Mesenchymal stem cell (in vitro differentiated cells and primary cell): ENCODE measurements around the gene FBXL19.

Source experiments
- DNase-seq: peaks from one replicate; pipeline ENCODE4 v3.0.0-alpha.2; 2013
- H2AFZ ChIP-seq: one replicate; pipeline ENCODE4 v1.6.1; 2013; ENCODE audit warnings: low read depth, mild to moderate bottlenecking, control low read depth, inconsistent platforms, low read length, moderate library complexity
- H2AK5ac ChIP-seq: 2 replicates; pipeline ENCODE4 v1.6.1; 2013; ENCODE audit warnings: low read length, moderate library complexity, mild to moderate bottlenecking, inconsistent platforms; ENCODE audit not compliant: severe bottlenecking
- H2BK120ac ChIP-seq: one replicate; pipeline ENCODE4 v1.6.1; 2013; ENCODE audit warnings: low read depth, mild to moderate bottlenecking, inconsistent platforms, low read length, moderate library complexity
- H2BK12ac ChIP-seq, 2 experiments: one replicate each; pipeline ENCODE4 v1.6.1; 2013; ENCODE audit warnings: inconsistent platforms in 2 of 2, low read length in 2 of 2, mild to moderate bottlenecking in 2 of 2, moderate library complexity in 2 of 2, control low read depth in 1 of 2
- H2BK15ac ChIP-seq: one replicate; pipeline ENCODE4 v1.6.1; 2013; ENCODE audit warnings: mild to moderate bottlenecking, low read depth, inconsistent platforms; ENCODE audit not compliant: poor library complexity, severe bottlenecking
- H2BK5ac ChIP-seq: 2 replicates; pipeline ENCODE4 v1.6.1; 2013; ENCODE audit warnings: low read depth, mild to moderate bottlenecking, low read length, control low read depth, inconsistent platforms; ENCODE audit not compliant: poor library complexity, severe bottlenecking
- H3K14ac ChIP-seq, 2 experiments: one replicate each; pipeline ENCODE4 v1.6.1; 2013; ENCODE audit warnings: inconsistent platforms in 2 of 2, low read length in 2 of 2, control low read depth in 1 of 2, mild to moderate bottlenecking in 1 of 2, moderate library complexity in 1 of 2
- H3K18ac ChIP-seq, 2 experiments: one replicate each; pipeline ENCODE4 v1.6.1; 2013; ENCODE audit warnings: inconsistent platforms in 2 of 2, low read length in 2 of 2, control low read depth in 1 of 2, low read depth in 1 of 2, mild to moderate bottlenecking in 1 of 2
- H3K23ac ChIP-seq, 2 experiments: one replicate each; pipeline ENCODE4 v1.6.1; 2013; ENCODE audit warnings: inconsistent platforms in 2 of 2, low read length in 2 of 2, mild to moderate bottlenecking in 2 of 2, moderate library complexity in 2 of 2, control low read depth in 1 of 2
- H3K27ac ChIP-seq: 2 replicates; pipeline ENCODE4 v1.5.1; 2013; ENCODE audit warnings: mild to moderate bottlenecking, moderate library complexity, low read length, control low read depth, inconsistent platforms; ENCODE audit not compliant: poor library complexity, severe bottlenecking
- H3K27me3 ChIP-seq, 2 experiments: 2 replicates each; pipeline versions ENCODE4 v1.6.1 to v1.7.0; 2013; ENCODE audit warnings: low read length in 2 of 2, mild to moderate bottlenecking in 2 of 2, moderate library complexity in 2 of 2, control low read depth in 1 of 2, inconsistent platforms in 1 of 2; ENCODE audit not compliant: control insufficient read depth in 1 of 2, insufficient read depth in 1 of 2
- H3K36me3 ChIP-seq, 2 experiments: 2 replicates each; pipeline versions ENCODE4 v1.6.1 to v1.7.0; 2013; ENCODE audit warnings: low read length in 2 of 2, control low read depth in 1 of 2, inconsistent platforms in 1 of 2, low read depth in 1 of 2, mild to moderate bottlenecking in 1 of 2; ENCODE audit not compliant: insufficient read depth in 2 of 2, control insufficient read depth in 1 of 2
- H3K4ac ChIP-seq, 2 experiments: one replicate each; pipeline ENCODE4 v1.6.1; 2013; ENCODE audit warnings: inconsistent platforms in 2 of 2, low read length in 2 of 2, mild to moderate bottlenecking in 2 of 2, moderate library complexity in 2 of 2, control low read depth in 1 of 2, low read depth in 1 of 2
- H3K4me1 ChIP-seq: 2 replicates; pipeline ENCODE4 v1.6.1; 2013; ENCODE audit warnings: low read depth, low read length, control low read depth; ENCODE audit not compliant: control insufficient read depth, insufficient read depth
- H3K4me2 ChIP-seq: 2 replicates; pipeline ENCODE4 v1.6.1; 2013; ENCODE audit warnings: low read length, mild to moderate bottlenecking, inconsistent platforms; ENCODE audit not compliant: poor library complexity, severe bottlenecking
- H3K4me3 ChIP-seq, 2 experiments: 2 replicates each; pipeline versions ENCODE4 v1.5.1 to v1.7.0; 2013; ENCODE audit warnings: low read length in 2 of 2, mild to moderate bottlenecking in 2 of 2, control low read depth in 1 of 2, low read depth in 1 of 2; ENCODE audit not compliant: insufficient read depth in 1 of 2
- H3K79me1 ChIP-seq: replicated peaks from 2 replicates; pipeline ENCODE4 v1.6.1; 2013; ENCODE audit warnings: mild to moderate bottlenecking, control low read depth, low read length, inconsistent platforms; ENCODE audit not compliant: poor library complexity, severe bottlenecking
- H3K9ac ChIP-seq: 2 replicates; pipeline ENCODE4 v1.7.0; 2013; ENCODE audit warnings: mild to moderate bottlenecking, low read length, moderate library complexity
- H3K9me3 ChIP-seq: 2 replicates; pipeline ENCODE4 v1.7.0; 2013; ENCODE audit warnings: mild to moderate bottlenecking, low read length; ENCODE audit not compliant: control insufficient read depth
- H4K8ac ChIP-seq: one replicate; pipeline ENCODE4 v1.6.1; 2013; ENCODE audit warnings: inconsistent platforms, mild to moderate bottlenecking, low read length, moderate library complexity
- H4K91ac ChIP-seq: one replicate; pipeline ENCODE4 v1.6.1; 2013; ENCODE audit warnings: mild to moderate bottlenecking, low read length, inconsistent platforms
- WGBS: methylation state at CpG from one replicate; pipeline ENCODE4 v1.1.7; 2013; ENCODE audit warnings: mixed read lengths; 5-methylcytosine and 5-hydroxymethylcytosine counted together

The FBXL19 gene

GRCh38 chr16:30893417-30893743 lies 30.0 kb upstream of the FBXL19 start:
- H3K36me3 ChIP-seq, result peaks cover 23 to 32% of the 10 kb centered on the region in 2 experiments
- peak overlapping the region in 1 of 2 experiments; percentile 37 for H2BK12ac ChIP-seq
- peak overlapping the region; percentile 78 for H4K8ac ChIP-seq
- peak overlapping the region; percentile 96 for H3K9ac ChIP-seq
- peaks cover 35% of the 10 kb centered on the region for H3K4me1 ChIP-seq
- no peak overlapping the region for H2BK120ac ChIP-seq
- peak overlapping the region in 1 of 2 experiments; percentile 94 for H3K23ac ChIP-seq
- H3K79me1 ChIP-seq, result peaks cover 21% of the 10 kb centered on the region
- peak overlapping the region; percentile 73 for H4K91ac ChIP-seq
- peak overlapping the region in 1 of 2 experiments; percentile 99 for H3K14ac ChIP-seq
- H2BK5ac ChIP-seq, result peak overlapping the region; percentile 8
- peak overlapping the region; percentile 62 to 99 for H3K4ac ChIP-seq
- 2% methylated on average over 11 of the region's 11 CpGs for WGBS
- H3K4me3 ChIP-seq, result peak overlapping the region; percentile 86 to 97
- H3K27me3 ChIP-seq, result no peaks in the 10 kb centered on the region
- peak overlapping the region; percentile 60 for H2BK15ac ChIP-seq
- H2AFZ ChIP-seq, result peak overlapping the region; percentile 88
- H2AK5ac ChIP-seq, result no peak overlapping the region
- peak overlapping the region; percentile 72 for H3K4me2 ChIP-seq
- peak; percentile 16 for DNase-seq
- peak overlapping the region; percentile 50 to 88 for H3K18ac ChIP-seq
- H3K9me3 ChIP-seq, result no peaks in the 10 kb centered on the region
- peak overlapping the region; percentile 73 for H3K27ac ChIP-seq

DNA sequence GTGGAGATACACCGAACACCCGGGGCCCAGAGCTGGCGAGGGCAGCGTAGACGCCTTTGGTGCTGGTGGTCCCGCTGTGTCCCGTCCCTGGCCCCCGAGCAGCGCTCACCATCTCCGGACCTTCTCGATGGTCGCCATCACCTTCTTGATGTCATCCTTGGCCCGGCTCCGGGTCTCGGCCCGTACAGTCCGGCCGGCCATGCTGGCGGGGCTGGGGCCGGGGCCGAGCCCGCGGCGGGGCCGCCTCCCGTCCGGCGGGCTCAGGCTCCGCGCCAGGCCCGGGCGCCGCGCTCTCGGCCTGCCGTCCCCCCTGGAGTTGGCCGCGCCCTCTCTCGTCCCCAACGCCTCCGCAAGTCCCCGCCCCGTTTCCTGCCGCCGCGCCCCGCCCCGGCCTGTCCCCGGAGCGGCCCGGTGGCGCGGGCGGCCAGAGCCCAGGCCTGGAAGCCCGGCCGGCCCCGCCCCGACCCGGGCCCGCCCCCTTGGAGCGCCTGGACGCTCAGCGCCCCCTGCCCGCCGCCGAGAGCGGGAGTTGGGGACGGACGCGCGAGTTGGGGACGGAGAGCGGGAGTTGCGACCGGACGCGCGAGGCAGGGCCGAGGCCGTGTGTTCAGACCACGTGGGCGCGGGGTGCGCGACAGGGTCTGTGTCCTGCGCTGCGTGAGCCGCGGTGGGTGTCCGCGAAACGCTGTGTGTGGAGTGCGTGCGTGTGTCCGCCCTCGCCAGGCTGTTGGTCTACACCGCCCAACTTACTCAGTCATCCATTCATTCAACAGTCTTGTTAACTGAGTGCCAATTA lies 29.4 kb upstream of the FBXL19 start, which contains the start of gene BCL7C:
TSS of gene BCL7C (minus strand) at position 334 of the 796 bp plus-strand sequence. CDS start at position 201, 133 bp downstream.
- peak; percentile 88 for DNase-seq
- peak within 1 kb of the TSS in 1 of 2 experiments; percentile 94 for H3K23ac ChIP-seq
- H3K18ac ChIP-seq, result peak within 1 kb of the TSS; percentile 90 to 99
- peak within 1 kb of the TSS; percentile 50 to 90 for H2BK12ac ChIP-seq
- H3K4ac ChIP-seq, result peak within 1 kb of the TSS; percentile 62 to 99
- peak within 1 kb of the TSS; percentile 96 for H3K9ac ChIP-seq
- peak within 1 kb of the TSS; percentile 76 for H3K27ac ChIP-seq
- H3K4me1 ChIP-seq, result peaks cover 34% of the 10 kb centered on the region
- H3K4me2 ChIP-seq, result peak within 1 kb of the TSS; percentile 72
- H3K9me3 ChIP-seq, result no peaks in the 10 kb centered on the region
- peak within 1 kb of the TSS; percentile 90 for H4K91ac ChIP-seq
- H3K4me3 ChIP-seq, result peak within 1 kb of the TSS; percentile 86 to 97
- H2AFZ ChIP-seq, result peak within 1 kb of the TSS; percentile 96
- peaks cover 17% of the 10 kb centered on the region for H3K79me1 ChIP-seq
- H2BK5ac ChIP-seq, result peak within 1 kb of the TSS; percentile 53
- peak within 1 kb of the TSS; percentile 60 for H2BK15ac ChIP-seq
- H2AK5ac ChIP-seq, result no peak within 1 kb of the TSS
- 1% methylated on average over 57 of the region's 97 CpGs for WGBS
- peaks cover 17 to 26% of the 10 kb centered on the region in 2 experiments for H3K36me3 ChIP-seq
- peak within 1 kb of the TSS; percentile 95 for H4K8ac ChIP-seq
- peak within 1 kb of the TSS in 1 of 2 experiments; percentile 99 for H3K14ac ChIP-seq
- no peak within 1 kb of the TSS for H2BK120ac ChIP-seq
- H3K27me3 ChIP-seq, result no peaks in the 10 kb centered on the region

GRCh38 chr16:30894540-30895368 lies 28.6 kb upstream of the FBXL19 start:
- Histone ChIP-seq H2AFZ (peak overlapping the region; percentile 96), H4K8ac (peak overlapping the region; percentile 95), H3K9ac (peak overlapping the region; percentile 84), H4K91ac (peak overlapping the region; percentile 90), H2BK120ac (no peak overlapping the region), H3K23ac (no peak overlapping the region), H3K9me3 (no peaks in the 10 kb centered on the region), H2BK5ac (no peak overlapping the region), H3K4ac (peak overlapping the region; percentile 24 to 64), H3K4me1 (peaks cover 30% of the 10 kb centered on the region), H3K27ac (peak overlapping the region; percentile 76), H3K4me3 (peak overlapping the region; percentile 52 to 74), H3K18ac (peak overlapping the region; percentile 90 to 99), H2BK15ac (no peak overlapping the region), H3K4me2 (no peak overlapping the region), H3K36me3 (peaks cover 18% of the 10 kb centered on the region in 2 experiments), H3K79me1 (peaks cover 16% of the 10 kb centered on the region), H2AK5ac (no peak overlapping the region), H3K14ac (no peak overlapping the region), H3K27me3 (no peaks in the 10 kb centered on the region), H2BK12ac (peak overlapping the region; percentile 50 to 90)
- DNase-seq, result peak; percentile 3
- 56% methylated on average over 14 of the region's 16 CpGs for WGBS
